Suprapubic skin (tissue), 3 donors: ENCODE measurements around the gene HLA-DPB1.

Experiments
- POLR2A ChIP-seq, 2 donors: fragments of 450-650 bp; IDR thresholded peaks; one replicate each; pipeline ENCODE4 v1.6.1; 2017; ENCODE audit warnings: antibody characterized with exemption in 2 of 2, mild to moderate bottlenecking in 2 of 2, moderate library complexity in 2 of 2
- TF ChIP-seq, protein P1 (sequence below), 2 donors: fragments of 200-600 bp in 1 of 2; fragments of 450-650 bp in 1 of 2; sonication (generic) in 1 of 2; IDR thresholded peaks; one replicate each; pipeline ENCODE4 v1.5.1; 2016 to 2019; ENCODE audit warnings: antibody characterized with exemption in 2 of 2, mild to moderate bottlenecking in 1 of 2, moderate library complexity in 1 of 2

GRCh38 chr6:33078442-33078841 lies 2.7 kb downstream of the HLA-DPB1 start:
- TF ChIP-seq, protein P1, sequence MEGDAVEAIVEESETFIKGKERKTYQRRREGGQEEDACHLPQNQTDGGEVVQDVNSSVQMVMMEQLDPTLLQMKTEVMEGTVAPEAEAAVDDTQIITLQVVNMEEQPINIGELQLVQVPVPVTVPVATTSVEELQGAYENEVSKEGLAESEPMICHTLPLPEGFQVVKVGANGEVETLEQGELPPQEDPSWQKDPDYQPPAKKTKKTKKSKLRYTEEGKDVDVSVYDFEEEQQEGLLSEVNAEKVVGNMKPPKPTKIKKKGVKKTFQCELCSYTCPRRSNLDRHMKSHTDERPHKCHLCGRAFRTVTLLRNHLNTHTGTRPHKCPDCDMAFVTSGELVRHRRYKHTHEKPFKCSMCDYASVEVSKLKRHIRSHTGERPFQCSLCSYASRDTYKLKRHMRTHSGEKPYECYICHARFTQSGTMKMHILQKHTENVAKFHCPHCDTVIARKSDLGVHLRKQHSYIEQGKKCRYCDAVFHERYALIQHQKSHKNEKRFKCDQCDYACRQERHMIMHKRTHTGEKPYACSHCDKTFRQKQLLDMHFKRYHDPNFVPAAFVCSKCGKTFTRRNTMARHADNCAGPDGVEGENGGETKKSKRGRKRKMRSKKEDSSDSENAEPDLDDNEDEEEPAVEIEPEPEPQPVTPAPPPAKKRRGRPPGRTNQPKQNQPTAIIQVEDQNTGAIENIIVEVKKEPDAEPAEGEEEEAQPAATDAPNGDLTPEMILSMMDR (IDR thresholded peaks at IDR 0.05), result no peak
- TF ChIP-seq POLR2A (IDR thresholded peaks at IDR 0.05), result no peak
